OCI-LY7 (cell line): Measurements from ENCODE around the gene HAPLN3.

Experiments
- EZH2phosphoT487 ChIP-seq: fragments of 200-600 bp; sonication (generic); IDR thresholded peaks from 2 replicates; pipeline ENCODE4 v1.6.1; 2018; ENCODE audit warnings: low read depth, borderline replicate concordance, mild to moderate bottlenecking, mixed run types, antibody characterized with exemption, low read length, moderate library complexity, mixed read lengths
- TF ChIP-seq, protein P1 (sequence below): fragments of 200-600 bp; sonication (generic); conservative IDR thresholded peaks from 2 replicates; pipeline ENCODE4 v1.5.1; 2014; ENCODE audit warnings: mild to moderate bottlenecking, antibody characterized with exemption, low read length, moderate library complexity, mixed read lengths

DNA sequence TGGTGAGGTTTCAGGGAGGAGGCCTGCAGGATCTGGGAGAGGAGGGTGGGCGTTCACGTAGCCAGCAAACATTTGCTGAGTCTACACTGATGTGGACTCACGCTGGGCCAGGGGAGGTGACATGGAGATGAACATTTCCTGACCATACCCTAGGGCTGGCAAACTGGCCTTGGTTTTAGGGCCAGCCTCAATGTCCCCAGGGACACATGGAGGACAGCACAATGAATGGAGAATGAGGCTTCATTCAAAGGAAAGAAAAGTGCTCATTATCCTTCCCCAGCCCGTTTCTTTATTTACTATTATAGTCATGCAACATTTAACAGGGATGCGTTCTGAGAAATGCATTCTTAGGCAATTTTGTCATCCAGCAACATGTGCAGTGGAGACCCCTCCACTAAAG is 65.3 kb downstream of the HAPLN3 start:
- TF ChIP-seq, protein P1, sequence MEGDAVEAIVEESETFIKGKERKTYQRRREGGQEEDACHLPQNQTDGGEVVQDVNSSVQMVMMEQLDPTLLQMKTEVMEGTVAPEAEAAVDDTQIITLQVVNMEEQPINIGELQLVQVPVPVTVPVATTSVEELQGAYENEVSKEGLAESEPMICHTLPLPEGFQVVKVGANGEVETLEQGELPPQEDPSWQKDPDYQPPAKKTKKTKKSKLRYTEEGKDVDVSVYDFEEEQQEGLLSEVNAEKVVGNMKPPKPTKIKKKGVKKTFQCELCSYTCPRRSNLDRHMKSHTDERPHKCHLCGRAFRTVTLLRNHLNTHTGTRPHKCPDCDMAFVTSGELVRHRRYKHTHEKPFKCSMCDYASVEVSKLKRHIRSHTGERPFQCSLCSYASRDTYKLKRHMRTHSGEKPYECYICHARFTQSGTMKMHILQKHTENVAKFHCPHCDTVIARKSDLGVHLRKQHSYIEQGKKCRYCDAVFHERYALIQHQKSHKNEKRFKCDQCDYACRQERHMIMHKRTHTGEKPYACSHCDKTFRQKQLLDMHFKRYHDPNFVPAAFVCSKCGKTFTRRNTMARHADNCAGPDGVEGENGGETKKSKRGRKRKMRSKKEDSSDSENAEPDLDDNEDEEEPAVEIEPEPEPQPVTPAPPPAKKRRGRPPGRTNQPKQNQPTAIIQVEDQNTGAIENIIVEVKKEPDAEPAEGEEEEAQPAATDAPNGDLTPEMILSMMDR = no peak
- no peak for TF ChIP-seq EZH2phosphoT487
